Transverse colon (tissue), 4 donors: ENCODE data around the gene EYA2.

Experiments
- CTCF ChIP-seq, 5 experiments: fragments of 200-600 bp in 3 of 5; fragments of 450-650 bp in 2 of 5; sonication (generic) in 3 of 5; IDR thresholded peaks; 1 replicate in 2 of 5; 2 replicates in 3 of 5; pipeline ENCODE4 v1.5.1; 2016 to 2017; ENCODE audit warnings: antibody characterized with exemption in 5 of 5, inconsistent platforms in 3 of 5, mild to moderate bottlenecking in 2 of 5, moderate library complexity in 1 of 5
- EP300 ChIP-seq: sonication (generic); formaldehyde crosslinking; IDR thresholded peaks from one replicate; pipeline ENCODE4 v1.6.1; 2017; ENCODE audit warnings: antibody characterized with exemption, low read depth
- POLR2A ChIP-seq: fragments of 450-650 bp; IDR thresholded peaks from one replicate; pipeline ENCODE4 v1.6.1; 2016; ENCODE audit warnings: antibody characterized with exemption, mild to moderate bottlenecking, moderate library complexity
- POLR2AphosphoS5 ChIP-seq, 3 donors: sonication (generic); formaldehyde crosslinking; IDR thresholded peaks; one replicate each; pipeline ENCODE4 v1.6.1; 2016; ENCODE audit warnings: antibody characterized with exemption in 3 of 3

- TF ChIP-seq POLR2A (no peak), EP300 (no peak), CTCF (IDR thresholded peaks at IDR 0.05) (no peak), POLR2AphosphoS5 (IDR thresholded peaks at IDR 0.05) (no peak)
Measured at GRCh38 chr20:47144463-47144862, 249.8 kb downstream of the EYA2 start.
